Endodermal cell (in vitro differentiated cells): ENCODE results near the gene GPRIN2. TPM values are rescaled to one million over a fixed set of nuclear protein-coding genes. Genes with fewer than 3 reads are reported as not detected.

Experiments
- DNase-seq: peaks from one replicate; pipeline ENCODE4 v3.0.0-alpha.2; 2017
- H3K27ac ChIP-seq: 2 replicates; pipeline ENCODE4 v1.5.1; 2013; ENCODE audit warnings: mild to moderate bottlenecking, low read depth, low read length, moderate library complexity
- H3K27me3 ChIP-seq: 2 replicates; pipeline ENCODE4 v1.6.1; 2013; ENCODE audit warnings: mild to moderate bottlenecking, low read length, moderate library complexity; ENCODE audit not compliant: insufficient read depth, control insufficient read depth, poor library complexity, severe bottlenecking
- H3K36me3 ChIP-seq: 2 replicates; pipeline ENCODE4 v1.7.0; 2013; ENCODE audit warnings: mild to moderate bottlenecking, low read length, moderate library complexity; ENCODE audit not compliant: control insufficient read depth, insufficient read depth
- H3K4me1 ChIP-seq: one replicate; pipeline ENCODE4 v1.7.0; 2013; ENCODE audit warnings: low read length; ENCODE audit not compliant: control insufficient read depth, insufficient read depth
- H3K4me3 ChIP-seq: 2 replicates; pipeline ENCODE4 v1.5.1; 2013; ENCODE audit warnings: mild to moderate bottlenecking, low read length, moderate library complexity
- H3K9ac ChIP-seq: 2 replicates; pipeline ENCODE4 v1.6.1; 2013; ENCODE audit warnings: mild to moderate bottlenecking, low read length, moderate library complexity; ENCODE audit not compliant: poor library complexity, severe bottlenecking; ENCODE audit errors: extremely low read depth
- H3K9me3 ChIP-seq: 2 replicates; pipeline ENCODE4 v1.6.1; 2013; ENCODE audit warnings: mild to moderate bottlenecking, low read length, moderate library complexity; ENCODE audit not compliant: control insufficient read depth
- H3K27ac Mint-ChIP-seq: 2 replicates; pipeline ENCODE4 v1.8.0; 2020; ENCODE audit warnings: mixed read lengths
- H3K27me3 Mint-ChIP-seq: 2 replicates; pipeline ENCODE4 v1.8.0; 2021; ENCODE audit warnings: mild to moderate bottlenecking, mixed read lengths; ENCODE audit not compliant: insufficient read depth
- H3K36me3 Mint-ChIP-seq: 2 replicates; pipeline ENCODE4 v1.8.0; 2020; ENCODE audit warnings: low read depth, mixed read lengths
- H3K4me1 Mint-ChIP-seq: 2 replicates; pipeline ENCODE4 v1.8.0; 2020; ENCODE audit warnings: mixed read lengths
- H3K4me3 Mint-ChIP-seq: 2 replicates; pipeline ENCODE4 v1.8.0; 2020; ENCODE audit warnings: mild to moderate bottlenecking, moderate library complexity, mixed read lengths
- H3K9me3 Mint-ChIP-seq: 2 replicates; pipeline ENCODE4 v1.8.0; 2020; ENCODE audit warnings: mild to moderate bottlenecking, mixed read lengths
- WGBS, 2 experiments: methylation state at CpG; one replicate each; pipeline versions ENCODE4 v1.1.5 to v1.1.7; 2013; ENCODE audit warnings: missing lambda C conversion rate in 2 of 2, mixed read lengths in 1 of 2; ENCODE audit not compliant: insufficient coverage in 1 of 2, insufficient read length in 1 of 2; 5-methylcytosine and 5-hydroxymethylcytosine counted together
- total RNA-seq, 2 donors: library from RNA; stranded (reverse); fragmentation: NEBNext Ultra II Directional in 1 of 2; extraction: Animal tissue kit (Norgen Biotek cat#: 25700) in 1 of 2; gene quantifications; 2 replicates in 1 of 2; 3 replicates in 1 of 2; pipeline ENCODE4 v1.2.1, GENCODE V29; 2021
- TF ChIP-seq, protein P1 (sequence below): fragments of 200-600 bp; sonication (generic); conservative IDR thresholded peaks from 2 replicates; pipeline ENCODE4 v1.5.0; 2021; ENCODE audit warnings: antibody characterized with exemption, mild to moderate bottlenecking

Gene GPRIN2
- total RNA-seq, 2 donors from 2014 or later, result 16.1 to 25.2 TPM

DNA sequence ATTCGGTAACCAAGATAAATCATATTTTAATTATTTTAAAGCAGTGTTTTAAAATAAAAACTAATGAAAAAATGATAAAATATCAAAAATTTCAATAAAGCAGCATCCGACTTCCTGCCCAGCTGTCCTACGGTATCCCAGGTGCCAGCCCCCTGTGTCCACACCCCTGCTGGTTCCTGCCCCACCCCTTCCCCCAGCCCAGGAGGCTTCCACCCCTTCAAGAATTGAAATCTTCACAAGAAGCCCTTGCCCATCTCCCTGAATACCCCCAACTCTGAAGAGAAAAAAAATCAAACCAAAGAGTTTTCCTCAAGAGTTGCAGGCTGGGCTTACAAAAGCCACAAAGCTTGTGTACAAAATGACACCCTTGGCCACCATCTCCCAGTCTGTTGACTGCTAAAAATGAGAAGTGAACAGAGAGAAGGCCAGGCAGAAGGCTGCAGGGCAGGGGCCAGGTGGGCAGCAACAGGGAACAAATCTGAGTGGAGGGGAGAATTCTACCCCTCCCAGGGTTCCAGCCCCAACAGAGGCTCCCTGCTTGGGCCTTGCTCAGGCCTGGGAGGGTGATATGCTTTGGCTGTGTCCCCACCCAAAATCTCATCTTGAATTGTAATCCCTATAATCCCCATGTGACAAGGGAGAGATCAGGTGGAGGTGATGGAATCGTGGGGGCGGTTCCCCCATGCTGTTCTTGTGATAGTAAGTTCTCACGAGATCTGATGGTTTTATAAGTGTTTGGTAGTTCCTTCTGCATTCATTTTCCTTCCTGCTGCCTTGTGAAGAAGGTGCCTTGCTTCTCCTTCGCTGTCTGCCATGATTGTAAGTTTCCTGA lies 14.5 kb downstream of the GPRIN2 start:
- Mint-ChIP-seq H3K4me3 (peak overlapping the region; percentile 54), H3K4me1 (peaks cover 12% of the 10 kb centered on the region), H3K27me3 (peaks cover 21% of the 10 kb centered on the region), H3K27ac (peak overlapping the region; percentile 23), H3K9me3 (no peaks in the 10 kb centered on the region), H3K36me3 (no peaks in the 10 kb centered on the region)
- 65 to 80% methylated on average over 4 to 6 of the region's 7 CpGs for WGBS, 2 experiments
- H3K27me3 ChIP-seq, result no peaks in the 10 kb centered on the region
- H3K27ac ChIP-seq, result no peak overlapping the region
- H3K4me3 ChIP-seq, result peak overlapping the region; percentile 59
- H3K9me3 ChIP-seq, result no peaks in the 10 kb centered on the region
- DNase-seq, result peak; percentile 72
- H3K9ac ChIP-seq, result peak overlapping the region; percentile 23
- H3K4me1 ChIP-seq, result peaks cover 5% of the 10 kb centered on the region
- no peaks in the 10 kb centered on the region for H3K36me3 ChIP-seq
- TF ChIP-seq, protein P1, sequence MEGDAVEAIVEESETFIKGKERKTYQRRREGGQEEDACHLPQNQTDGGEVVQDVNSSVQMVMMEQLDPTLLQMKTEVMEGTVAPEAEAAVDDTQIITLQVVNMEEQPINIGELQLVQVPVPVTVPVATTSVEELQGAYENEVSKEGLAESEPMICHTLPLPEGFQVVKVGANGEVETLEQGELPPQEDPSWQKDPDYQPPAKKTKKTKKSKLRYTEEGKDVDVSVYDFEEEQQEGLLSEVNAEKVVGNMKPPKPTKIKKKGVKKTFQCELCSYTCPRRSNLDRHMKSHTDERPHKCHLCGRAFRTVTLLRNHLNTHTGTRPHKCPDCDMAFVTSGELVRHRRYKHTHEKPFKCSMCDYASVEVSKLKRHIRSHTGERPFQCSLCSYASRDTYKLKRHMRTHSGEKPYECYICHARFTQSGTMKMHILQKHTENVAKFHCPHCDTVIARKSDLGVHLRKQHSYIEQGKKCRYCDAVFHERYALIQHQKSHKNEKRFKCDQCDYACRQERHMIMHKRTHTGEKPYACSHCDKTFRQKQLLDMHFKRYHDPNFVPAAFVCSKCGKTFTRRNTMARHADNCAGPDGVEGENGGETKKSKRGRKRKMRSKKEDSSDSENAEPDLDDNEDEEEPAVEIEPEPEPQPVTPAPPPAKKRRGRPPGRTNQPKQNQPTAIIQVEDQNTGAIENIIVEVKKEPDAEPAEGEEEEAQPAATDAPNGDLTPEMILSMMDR, result no peak

DNA sequence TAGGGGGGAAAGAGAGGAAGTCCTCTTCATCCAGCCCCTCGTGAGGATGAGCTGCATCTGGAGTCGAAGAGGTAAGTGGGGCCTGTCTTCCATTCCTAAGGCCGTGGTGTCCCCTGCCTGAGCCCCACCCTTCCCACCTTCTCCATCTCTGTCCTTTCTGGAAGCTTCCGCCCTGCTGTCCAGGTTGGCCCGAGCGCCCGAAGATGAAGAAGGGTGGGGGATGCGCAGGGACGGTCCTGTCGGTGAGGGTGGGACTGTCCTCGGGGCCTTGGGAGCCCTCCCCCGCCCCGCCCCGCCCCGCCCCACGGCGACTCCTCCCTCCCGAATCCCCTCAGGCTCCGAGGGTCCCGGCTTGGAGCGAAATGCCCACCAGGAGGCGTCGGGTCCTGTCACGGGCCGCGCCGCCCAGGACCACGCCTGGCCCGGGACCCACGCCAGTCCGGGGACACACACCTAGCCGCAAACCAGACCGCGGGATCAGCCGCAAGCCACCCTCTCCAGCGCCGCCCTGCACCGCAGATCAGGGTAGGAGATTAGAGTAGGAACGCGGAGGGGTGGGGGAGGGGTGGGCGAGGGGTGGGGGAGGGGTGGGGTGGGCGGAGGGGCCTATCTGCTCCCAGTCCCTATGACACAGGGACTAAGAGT lies 15.3 kb downstream of the GPRIN2 start:
- TF ChIP-seq, protein P1, result peak; percentile 88
- peaks cover 12% of the 10 kb centered on the region for H3K4me1 Mint-ChIP-seq
- H3K9me3 Mint-ChIP-seq, result no peaks in the 10 kb centered on the region
- Histone ChIP-seq H3K36me3 (no peaks in the 10 kb centered on the region), H3K4me3 (no peak overlapping the region), H3K27me3 (no peaks in the 10 kb centered on the region), H3K9ac (no peak overlapping the region), H3K27ac (no peak overlapping the region), H3K9me3 (no peaks in the 10 kb centered on the region), H3K4me1 (peaks cover 5% of the 10 kb centered on the region)
- peak; percentile 95 for DNase-seq
- H3K27me3 Mint-ChIP-seq, result peaks cover 22% of the 10 kb centered on the region
- no peaks in the 10 kb centered on the region for H3K36me3 Mint-ChIP-seq
- peak overlapping the region; percentile 54 for H3K4me3 Mint-ChIP-seq
- 11 to 25% methylated on average over 8 to 37 of the region's 42 CpGs for WGBS, 2 experiments
- H3K27ac Mint-ChIP-seq, result no peak overlapping the region

DNA sequence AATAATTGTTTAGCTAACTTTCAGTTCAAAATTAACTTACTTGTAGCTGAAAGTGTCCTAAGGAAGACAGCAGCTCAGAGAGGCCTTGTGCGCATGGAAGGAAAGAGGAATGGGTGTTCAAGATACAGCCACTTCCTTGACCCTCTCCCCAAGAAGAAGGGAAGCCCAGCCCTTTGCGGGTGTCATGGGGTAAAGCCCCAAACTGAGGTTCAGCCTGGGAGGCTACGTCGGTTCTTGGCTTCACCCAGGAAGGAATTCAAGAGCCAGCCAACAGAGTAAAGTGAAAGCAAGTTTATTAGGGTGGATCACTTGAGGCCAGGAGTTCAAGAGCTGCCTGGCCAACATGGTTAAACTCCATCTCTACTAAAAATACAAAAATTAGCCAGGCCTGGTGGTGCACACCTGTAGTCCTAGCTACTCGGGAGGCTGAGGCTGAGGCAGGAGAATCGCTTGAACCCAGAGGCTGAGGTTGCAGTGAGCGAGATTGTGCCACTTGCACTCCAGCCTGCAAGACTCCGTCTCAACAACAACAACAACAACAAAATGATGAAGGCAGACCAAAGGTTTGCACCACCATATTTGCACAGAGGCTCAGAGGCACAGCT lies 15.9 kb downstream of the GPRIN2 start:
- no peak overlapping the region for H3K27ac ChIP-seq
- peak overlapping the region; percentile 54 for H3K4me3 Mint-ChIP-seq
- peak; percentile 50 for DNase-seq
- peak overlapping the region; percentile 49 for H3K27ac Mint-ChIP-seq
- peaks cover 12% of the 10 kb centered on the region for H3K4me1 Mint-ChIP-seq
- H3K9me3 Mint-ChIP-seq, result no peaks in the 10 kb centered on the region
- no peaks in the 10 kb centered on the region for H3K36me3 Mint-ChIP-seq
- H3K9me3 ChIP-seq, result no peaks in the 10 kb centered on the region
- H3K36me3 ChIP-seq, result no peaks in the 10 kb centered on the region
- no peak overlapping the region for H3K4me3 ChIP-seq
- peaks cover 5% of the 10 kb centered on the region for H3K4me1 ChIP-seq
- 90 to 96% methylated on average over 8 of the region's 8 CpGs for WGBS, 2 experiments
- TF ChIP-seq, protein P1, result no peak
- peaks cover 22% of the 10 kb centered on the region for H3K27me3 Mint-ChIP-seq
- H3K9ac ChIP-seq, result no peak overlapping the region
- H3K27me3 ChIP-seq, result no peaks in the 10 kb centered on the region
